ENCODE results near the gene AKNA. TPM values are rescaled to one million over a fixed set of nuclear protein-coding genes. Genes with fewer than 3 reads are reported as not detected.

Gene AKNA
- total and polyA plus RNA-seq, 4 donors: 29.5 to 79.5 (median 48.6) TPM

- Histone ChIP-seq H3K27ac (ENCODE audit: low read depth in 1 of 2, low read length in 1 of 2) (no peak overlapping the region), H3K4me3 (no peak overlapping the region), H3K9ac (ENCODE audit: insufficient read depth in 1 of 2, low read length in 2 of 2) (no peak overlapping the region), H3K4me1 (ENCODE audit: control insufficient read depth in 5 of 5, insufficient read depth in 5 of 5, low read length in 5 of 5) (peaks cover 0 to 10% (median 0%) of the 10 kb centered on the region in 5 donors), H3K27me3 (ENCODE audit: control insufficient read depth in 3 of 3, insufficient read depth in 3 of 3, low read length in 2 of 3) (no peaks in the 10 kb centered on the region), H3K9me3 (ENCODE audit: control insufficient read depth in 4 of 4, insufficient read depth in 3 of 4, low read length in 3 of 4) (no peaks in the 10 kb centered on the region), H3K36me3 (ENCODE audit: control insufficient read depth in 4 of 4, insufficient read depth in 4 of 4, low read length in 4 of 4) (peaks cover 0 to 6% (median 0%) of the 10 kb centered on the region in 4 donors)
- ATAC-seq (ENCODE audit: insufficient read depth, low FRiP score): no peak
- DNase-seq: no peak
- TF ChIP-seq CTCF (IDR thresholded peaks at IDR 0.05; ENCODE audit: control extremely low read depth, extremely low read depth): no peak
- WGBS, 2 donors: 58 to 62% methylated on average over 3 of the region's 3 CpGs
Measured at GRCh38 chr9:114417511-114417910, 29.7 kb upstream of the AKNA start.

- Histone ChIP-seq H3K9ac (ENCODE audit: insufficient read depth in 1 of 2, low read length in 2 of 2) (no peak overlapping the region), H3K4me3 (no peak overlapping the region), H3K4me1 (ENCODE audit: control insufficient read depth in 5 of 5, insufficient read depth in 5 of 5, low read length in 5 of 5) (peaks cover 0 to 10% (median 0%) of the 10 kb centered on the region in 5 donors), H3K27me3 (ENCODE audit: control insufficient read depth in 3 of 3, insufficient read depth in 3 of 3, low read length in 2 of 3) (no peaks in the 10 kb centered on the region), H3K36me3 (ENCODE audit: control insufficient read depth in 4 of 4, insufficient read depth in 4 of 4, low read length in 4 of 4) (peaks cover 0 to 6% (median 0%) of the 10 kb centered on the region in 4 donors), H3K9me3 (ENCODE audit: control insufficient read depth in 4 of 4, insufficient read depth in 3 of 4, low read length in 3 of 4) (no peaks in the 10 kb centered on the region), H3K27ac (ENCODE audit: low read depth in 1 of 2, low read length in 1 of 2) (no peak overlapping the region)
- DNase-seq: no peak
- WGBS, 2 donors: 96 to 98% methylated on average over 2 of the region's 2 CpGs
- no peak for ATAC-seq (ENCODE audit: insufficient read depth, low FRiP score)
- no peak for TF ChIP-seq CTCF (IDR thresholded peaks at IDR 0.05; ENCODE audit: control extremely low read depth, extremely low read depth)
Measured at GRCh38 chr9:114416906-114417305, 29.1 kb upstream of the AKNA start.

- Histone ChIP-seq H3K9ac (ENCODE audit: insufficient read depth in 1 of 2, low read length in 2 of 2) (no peak overlapping the region), H3K36me3 (ENCODE audit: control insufficient read depth in 4 of 4, insufficient read depth in 4 of 4, low read length in 4 of 4) (peaks cover 0 to 6% (median 0%) of the 10 kb centered on the region in 4 donors), H3K4me1 (ENCODE audit: control insufficient read depth in 5 of 5, insufficient read depth in 5 of 5, low read length in 5 of 5) (peaks cover 0 to 10% (median 0%) of the 10 kb centered on the region in 5 donors), H3K4me3 (no peak overlapping the region), H3K27me3 (ENCODE audit: control insufficient read depth in 3 of 3, insufficient read depth in 3 of 3, low read length in 2 of 3) (no peaks in the 10 kb centered on the region), H3K9me3 (ENCODE audit: control insufficient read depth in 4 of 4, insufficient read depth in 3 of 4, low read length in 3 of 4) (no peaks in the 10 kb centered on the region), H3K27ac (ENCODE audit: low read depth in 1 of 2, low read length in 1 of 2) (no peak overlapping the region)
- TF ChIP-seq CTCF (IDR thresholded peaks at IDR 0.05; ENCODE audit: control extremely low read depth, extremely low read depth): no peak
- DNase-seq (no peak), ATAC-seq (ENCODE audit: insufficient read depth, low FRiP score) (no peak)
- 53 to 63% methylated on average over 5 of the region's 5 CpGs for WGBS, 2 donors
Measured at GRCh38 chr9:114416290-114416689, 28.5 kb upstream of the AKNA start.

- Histone ChIP-seq H3K4me1 (ENCODE audit: control insufficient read depth in 5 of 5, insufficient read depth in 5 of 5, low read length in 5 of 5) (peaks cover 0 to 10% (median 0%) of the 10 kb centered on the region in 5 donors), H3K27me3 (ENCODE audit: control insufficient read depth in 3 of 3, insufficient read depth in 3 of 3, low read length in 2 of 3) (no peaks in the 10 kb centered on the region), H3K9me3 (ENCODE audit: control insufficient read depth in 4 of 4, insufficient read depth in 3 of 4, low read length in 3 of 4) (no peaks in the 10 kb centered on the region), H3K27ac (ENCODE audit: low read depth in 1 of 2, low read length in 1 of 2) (no peak overlapping the region), H3K36me3 (ENCODE audit: control insufficient read depth in 4 of 4, insufficient read depth in 4 of 4, low read length in 4 of 4) (peaks cover 0 to 6% (median 0%) of the 10 kb centered on the region in 4 donors), H3K4me3 (no peak overlapping the region), H3K9ac (ENCODE audit: insufficient read depth in 1 of 2, low read length in 2 of 2) (no peak overlapping the region)
- no peak for TF ChIP-seq CTCF (IDR thresholded peaks at IDR 0.05; ENCODE audit: control extremely low read depth, extremely low read depth)
- ATAC-seq (ENCODE audit: insufficient read depth, low FRiP score): no peak
- WGBS, 2 donors: 74 to 79% methylated on average over 2 of the region's 2 CpGs
- DNase-seq: no peak
Measured at GRCh38 chr9:114414346-114414745, 26.6 kb upstream of the AKNA start.

Measured in lung (tissue), 12 donors.